ENCODE results near the gene CCDC141.

DNA sequence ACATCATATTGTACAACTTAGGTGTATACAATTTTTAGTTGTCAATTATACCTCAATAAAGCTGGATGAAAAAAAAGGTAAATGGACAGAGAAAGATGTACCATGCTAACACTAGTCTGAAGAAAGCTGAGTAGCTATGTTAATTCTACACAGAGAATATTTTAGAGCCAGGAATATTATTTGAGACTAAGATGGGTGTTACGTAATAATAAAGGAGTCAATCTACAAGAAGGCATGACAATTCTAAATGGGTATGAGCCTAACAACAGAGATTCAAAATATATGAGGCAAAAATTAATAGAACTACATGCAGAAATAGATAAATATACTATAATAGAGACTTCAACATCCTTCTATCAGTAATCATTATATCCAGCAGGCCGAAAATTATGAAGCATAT, 69.1 kb downstream of the CCDC141 start:
- no peak for TF ChIP-seq EZH2 (IDR thresholded peaks at IDR 0.05; ENCODE audit: borderline replicate concordance)
- TF ChIP-seq, protein P1, sequence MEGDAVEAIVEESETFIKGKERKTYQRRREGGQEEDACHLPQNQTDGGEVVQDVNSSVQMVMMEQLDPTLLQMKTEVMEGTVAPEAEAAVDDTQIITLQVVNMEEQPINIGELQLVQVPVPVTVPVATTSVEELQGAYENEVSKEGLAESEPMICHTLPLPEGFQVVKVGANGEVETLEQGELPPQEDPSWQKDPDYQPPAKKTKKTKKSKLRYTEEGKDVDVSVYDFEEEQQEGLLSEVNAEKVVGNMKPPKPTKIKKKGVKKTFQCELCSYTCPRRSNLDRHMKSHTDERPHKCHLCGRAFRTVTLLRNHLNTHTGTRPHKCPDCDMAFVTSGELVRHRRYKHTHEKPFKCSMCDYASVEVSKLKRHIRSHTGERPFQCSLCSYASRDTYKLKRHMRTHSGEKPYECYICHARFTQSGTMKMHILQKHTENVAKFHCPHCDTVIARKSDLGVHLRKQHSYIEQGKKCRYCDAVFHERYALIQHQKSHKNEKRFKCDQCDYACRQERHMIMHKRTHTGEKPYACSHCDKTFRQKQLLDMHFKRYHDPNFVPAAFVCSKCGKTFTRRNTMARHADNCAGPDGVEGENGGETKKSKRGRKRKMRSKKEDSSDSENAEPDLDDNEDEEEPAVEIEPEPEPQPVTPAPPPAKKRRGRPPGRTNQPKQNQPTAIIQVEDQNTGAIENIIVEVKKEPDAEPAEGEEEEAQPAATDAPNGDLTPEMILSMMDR (IDR thresholded peaks at IDR 0.05; ENCODE audit: poor library complexity): no peak
- TF ChIP-seq EZH2phosphoT487 (IDR thresholded peaks at IDR 0.05; ENCODE audit: low read depth, severe bottlenecking, unreplicated experiment): no peak

All from hepatocyte (in vitro differentiated cells).